Kidney capillary endothelial cell (primary cell): Measurements from ENCODE around the gene PRPF18.
A peak's percentile ranks its signal among the peaks of the same experiment; 100 is the strongest.

Source experiments
- DNase-seq: peaks from one replicate; pipeline ENCODE4 v3.0.0-alpha.2; 2018; ENCODE audit warnings: low spot score

Gene PRPF18

DNA sequence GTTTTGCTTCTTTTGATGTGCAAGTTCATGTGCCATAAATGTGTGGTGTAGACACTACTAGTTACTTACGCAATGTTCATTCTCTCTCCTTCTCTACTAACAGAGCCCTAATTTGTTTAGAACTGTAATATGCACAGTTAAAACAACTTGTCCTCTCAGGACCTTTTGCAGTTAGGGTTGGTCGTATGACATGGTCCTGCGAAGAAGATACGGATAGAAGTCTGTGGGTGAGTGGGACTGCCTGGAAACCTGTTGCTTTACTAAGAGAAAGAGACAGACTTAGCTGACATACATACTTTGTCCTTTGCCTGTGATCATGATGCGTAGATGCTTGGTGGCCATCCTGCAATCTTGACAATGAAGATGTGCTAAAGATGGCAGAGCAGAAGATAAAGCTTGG is 51.1 kb downstream of the PRPF18 start:
- no peak for DNase-seq

DNA sequence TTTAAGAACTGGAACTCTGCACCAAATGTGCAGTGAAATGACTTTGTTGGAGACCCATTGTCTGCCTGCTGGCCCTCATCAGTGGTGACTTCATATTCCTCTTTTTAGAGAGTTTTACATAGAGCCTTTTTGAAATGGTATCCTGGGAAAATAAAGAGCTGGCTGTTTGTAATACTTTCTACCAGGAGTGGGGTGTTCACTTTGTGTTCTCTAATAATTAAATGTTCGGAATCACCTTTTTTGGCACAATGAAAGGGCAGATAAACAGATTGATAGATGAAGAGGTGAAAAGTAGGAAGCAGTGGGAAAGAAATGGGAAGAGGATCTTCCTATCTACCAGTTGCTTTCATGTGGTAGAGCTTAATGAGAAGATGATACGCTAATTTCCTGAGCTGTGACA is 55.5 kb downstream of the PRPF18 start:
- no peak for DNase-seq

DNA sequence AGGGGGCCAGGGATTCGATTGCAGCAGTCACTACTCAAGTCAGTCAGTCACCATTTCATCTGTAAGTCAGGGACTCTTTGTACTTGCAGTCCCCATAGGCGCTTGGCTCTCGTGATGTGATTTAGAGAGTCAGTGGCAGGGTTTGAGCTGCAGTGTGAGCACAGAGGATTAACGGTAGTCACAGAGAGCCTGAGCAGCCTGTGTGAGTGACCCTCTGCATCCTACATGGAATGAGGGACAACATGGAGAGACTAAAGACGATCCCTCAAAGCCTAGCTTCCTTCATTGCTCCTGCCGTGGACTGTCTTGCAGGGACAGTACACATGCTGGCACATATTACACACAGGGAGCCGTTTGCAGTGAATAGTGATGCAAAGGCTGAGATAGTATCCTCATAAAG is 56.3 kb downstream of the PRPF18 start:
- no peak for DNase-seq

DNA sequence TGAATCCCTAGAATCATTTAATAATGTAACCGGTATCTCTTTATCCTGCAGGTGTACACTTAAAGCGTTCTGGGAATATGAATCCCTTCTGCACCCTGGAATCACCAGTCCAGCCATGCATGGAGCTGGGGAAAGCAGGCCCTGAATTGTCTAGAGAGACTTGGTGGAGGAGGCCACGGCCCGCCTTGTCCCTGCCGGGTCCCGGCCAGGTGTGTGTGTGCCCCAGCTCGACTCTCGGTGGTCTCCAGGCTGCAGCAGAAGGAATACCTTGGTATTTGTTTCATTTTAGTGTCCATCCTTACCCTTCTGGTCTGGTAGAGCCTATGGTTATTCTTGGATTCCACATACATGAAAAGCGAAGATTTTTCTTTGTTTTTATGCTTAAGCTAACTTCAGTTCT is 58.1 kb downstream of the PRPF18 start:
- DNase-seq, result no peak

DNA sequence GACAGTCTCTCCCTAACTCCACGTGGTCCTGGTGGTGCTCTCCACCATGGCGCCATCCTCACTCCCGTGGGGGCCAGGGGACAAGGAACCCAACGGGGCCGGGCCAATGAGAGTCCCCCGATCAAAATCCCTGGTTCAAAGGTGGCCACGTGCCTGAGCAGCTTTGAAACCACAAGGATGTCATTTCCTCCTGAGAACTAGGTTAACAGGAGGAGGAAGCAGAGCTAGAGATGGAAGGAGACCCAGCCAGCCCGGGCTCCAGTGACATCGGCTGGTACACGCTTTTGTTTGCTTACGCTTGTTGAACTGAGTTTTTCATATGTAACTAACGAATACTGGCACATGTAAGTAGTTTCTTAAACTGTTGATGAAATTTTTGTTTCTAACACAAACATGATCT is 61.7 kb downstream of the PRPF18 start:
- DNase-seq, result no peak

DNA sequence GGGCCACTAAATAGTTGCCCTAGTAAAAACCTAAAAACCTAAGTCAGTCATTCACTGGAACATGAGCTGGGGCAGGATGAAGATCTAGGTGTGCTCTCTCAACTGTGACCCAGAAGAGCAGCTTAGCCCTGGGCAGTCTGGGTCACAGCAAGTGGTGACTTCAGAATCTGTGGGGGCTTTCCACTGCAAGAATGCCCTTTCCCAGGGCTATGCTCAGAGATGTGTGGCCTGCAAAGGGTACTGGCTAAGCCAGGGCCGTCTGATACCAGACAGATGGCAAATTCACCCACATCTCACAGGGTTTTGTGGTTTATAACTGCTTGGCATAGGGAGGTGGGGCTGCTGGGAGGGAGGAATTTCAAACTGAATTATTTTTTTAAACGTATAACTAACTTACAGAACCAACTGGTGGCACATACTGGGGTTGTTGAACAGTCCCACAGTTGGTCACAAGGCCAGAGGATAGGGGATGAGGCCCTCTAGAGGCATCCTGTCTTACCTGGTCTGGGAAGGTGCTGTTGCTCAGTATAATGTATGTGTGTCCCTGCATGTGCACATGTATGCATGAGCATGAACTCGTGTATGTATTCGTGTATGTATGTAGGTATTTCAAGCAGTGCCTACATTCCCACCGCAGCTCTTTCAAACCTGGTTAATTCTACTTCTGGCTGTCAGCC is 63.2 kb downstream of the PRPF18 start:
- no peak for DNase-seq

DNA sequence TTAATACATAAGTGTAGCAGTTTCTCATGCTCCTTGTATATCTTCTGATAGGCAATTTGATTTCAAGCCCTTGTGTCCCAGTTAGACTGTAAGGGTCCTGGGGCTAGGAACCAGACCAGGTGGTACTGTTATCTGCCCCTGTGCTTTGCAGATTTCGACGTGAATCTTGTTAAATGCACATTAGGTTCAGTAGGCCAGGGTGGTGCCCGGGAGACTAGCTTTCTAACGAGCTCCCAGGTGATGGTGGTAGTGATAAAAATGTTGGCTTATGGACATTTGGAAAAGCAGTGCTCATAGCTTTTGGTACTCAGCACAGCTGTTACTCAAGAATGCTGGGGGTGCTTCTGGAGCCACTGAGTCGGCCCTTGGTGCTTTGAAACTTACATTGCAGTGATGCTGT is 64.2 kb downstream of the PRPF18 start:
- no peak for DNase-seq

DNA sequence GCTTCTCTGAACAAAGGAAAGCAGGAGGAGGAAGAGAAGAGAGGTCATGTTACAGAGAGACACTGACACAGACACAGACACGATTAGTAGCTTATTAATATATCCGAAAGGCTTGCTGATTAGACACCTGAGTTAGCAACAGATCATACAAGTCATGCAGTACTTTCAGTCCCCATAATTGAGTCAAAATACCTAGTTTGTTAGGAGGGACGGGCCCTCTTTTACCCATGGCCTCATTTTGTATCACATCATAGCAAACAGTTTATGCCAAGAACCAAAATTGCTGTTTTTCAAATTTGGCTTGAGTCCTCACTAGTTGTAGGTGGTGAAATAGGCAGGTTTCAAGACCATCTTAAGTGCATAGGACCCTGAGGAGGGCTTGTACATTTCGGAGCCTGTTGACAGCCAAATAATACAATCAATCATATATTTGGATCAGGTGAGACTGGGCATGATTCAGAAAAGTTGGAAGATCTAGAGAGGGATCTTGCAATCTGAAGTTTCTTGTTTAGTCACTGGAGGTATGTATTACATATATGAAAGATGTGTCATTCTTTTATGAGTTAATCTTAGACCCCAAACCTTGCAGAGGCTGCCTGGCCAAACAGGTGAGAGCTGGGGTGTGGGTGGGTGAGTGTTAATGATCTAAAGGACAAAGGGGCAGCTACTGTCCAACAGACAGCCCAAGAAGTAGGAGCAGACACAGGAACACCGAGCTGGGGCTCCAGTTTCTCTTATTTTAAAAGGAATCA is 65.4 kb downstream of the PRPF18 start:
- DNase-seq, result no peak

DNA sequence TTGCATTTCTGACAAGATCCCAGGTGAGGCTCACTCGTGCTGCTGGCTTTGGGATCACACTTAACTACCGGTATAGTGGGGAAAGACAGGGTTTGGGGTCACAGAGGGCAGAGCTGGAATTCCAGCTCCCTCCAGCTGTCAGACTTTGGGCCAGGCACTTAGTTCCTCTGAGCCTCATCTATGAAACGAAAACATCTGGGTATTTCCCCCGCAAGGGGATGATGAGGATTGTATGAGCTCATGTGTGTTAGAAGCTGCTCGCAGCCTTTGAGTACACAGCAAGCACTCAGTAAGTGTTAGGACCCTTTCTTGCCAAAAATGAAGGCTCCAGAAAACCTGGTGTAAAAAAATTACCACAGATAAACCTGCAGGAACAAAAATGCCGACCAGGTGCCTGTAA is 66.1 kb downstream of the PRPF18 start:
- DNase-seq, result no peak

DNA sequence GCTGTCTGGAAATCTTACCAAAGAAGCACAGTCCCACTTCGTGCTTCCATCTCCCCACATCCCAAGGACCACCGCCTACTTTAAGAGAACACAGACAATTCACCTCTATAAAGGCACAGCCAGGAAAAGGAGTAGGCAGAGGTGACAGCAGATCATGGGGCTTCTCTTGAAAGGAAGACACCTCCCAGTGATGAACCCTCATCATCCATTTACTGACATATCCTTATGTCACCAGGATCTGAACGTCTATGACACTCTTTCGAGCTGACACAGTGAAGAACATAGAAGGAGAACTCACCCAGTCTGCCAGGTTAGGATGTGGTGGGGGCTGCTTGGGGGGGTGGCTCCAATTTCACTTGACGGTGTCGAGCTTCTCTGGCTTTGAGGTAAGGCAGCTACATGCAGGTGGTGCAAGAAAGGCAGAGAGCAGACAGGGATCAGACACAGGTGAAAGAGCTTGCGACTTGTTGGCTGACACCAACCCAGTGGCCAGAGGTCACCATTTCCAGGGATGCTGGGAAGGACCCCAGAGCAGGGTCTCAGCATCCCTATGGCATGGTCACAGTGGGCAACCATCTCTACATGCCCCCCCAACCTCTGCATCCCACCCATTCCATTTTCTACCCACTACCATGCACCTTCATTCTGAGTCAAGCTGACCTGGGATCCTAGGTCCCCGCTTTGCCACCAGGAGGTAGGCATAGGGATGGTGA is 67.5 kb downstream of the PRPF18 start:
- DNase-seq, result no peak

DNA sequence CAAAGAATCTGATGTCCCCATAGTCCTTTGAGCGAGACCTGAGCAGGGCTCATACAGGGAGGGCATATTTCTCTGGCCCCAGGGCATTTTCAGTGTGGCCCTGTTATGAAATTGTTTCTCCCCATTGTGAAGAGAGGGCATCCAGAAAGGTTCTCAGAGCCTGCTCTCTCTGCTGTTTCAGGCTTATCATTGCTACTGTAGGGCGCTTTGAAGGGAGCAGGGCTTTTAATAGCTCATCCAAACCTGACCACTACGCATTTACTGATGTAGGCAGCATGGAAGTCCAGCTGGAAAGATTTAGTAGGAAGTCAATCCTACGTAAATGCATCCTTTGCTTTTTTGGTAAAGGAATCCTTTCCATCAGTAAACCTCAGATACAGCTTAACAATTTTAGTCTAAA is 68.1 kb downstream of the PRPF18 start:
- no peak for DNase-seq

DNA sequence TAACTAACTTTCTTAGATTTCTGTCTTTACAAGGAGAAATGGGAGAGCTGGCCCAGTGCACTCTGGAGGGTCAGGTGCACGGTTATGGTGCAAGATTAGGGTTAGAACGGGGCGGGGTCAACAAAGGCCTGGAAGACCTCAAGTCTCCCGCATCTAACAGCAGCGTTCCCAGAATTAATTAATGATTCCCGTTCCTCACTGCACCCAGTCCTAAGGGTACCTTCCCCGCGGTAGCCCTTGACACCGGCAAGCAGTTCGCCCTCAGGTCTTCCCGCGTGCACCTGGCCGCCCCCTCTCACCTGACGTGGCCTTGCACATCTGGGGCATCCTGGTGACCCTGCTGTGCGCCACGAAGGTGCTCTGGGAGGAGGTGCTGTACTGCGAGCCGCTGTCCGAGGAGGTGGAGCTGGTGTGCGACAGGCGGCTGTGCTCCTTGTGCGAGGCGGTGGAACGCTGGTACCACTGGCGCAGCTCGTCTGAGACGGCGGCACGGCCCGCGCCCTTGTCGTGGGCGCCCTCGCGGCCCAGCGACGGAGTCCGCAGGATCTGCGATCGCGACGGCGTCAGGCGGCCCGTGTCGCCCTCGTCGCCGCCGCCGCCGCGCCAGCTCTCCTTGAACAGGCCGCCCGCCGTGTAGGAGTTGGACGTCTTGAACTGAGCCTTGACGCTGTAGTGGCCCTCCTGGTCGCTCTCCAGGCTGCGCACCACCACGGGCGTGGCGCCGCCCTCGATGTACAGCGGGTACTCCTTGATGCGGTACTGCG is 69.8 kb downstream of the PRPF18 start:
- no peak for DNase-seq

DNA sequence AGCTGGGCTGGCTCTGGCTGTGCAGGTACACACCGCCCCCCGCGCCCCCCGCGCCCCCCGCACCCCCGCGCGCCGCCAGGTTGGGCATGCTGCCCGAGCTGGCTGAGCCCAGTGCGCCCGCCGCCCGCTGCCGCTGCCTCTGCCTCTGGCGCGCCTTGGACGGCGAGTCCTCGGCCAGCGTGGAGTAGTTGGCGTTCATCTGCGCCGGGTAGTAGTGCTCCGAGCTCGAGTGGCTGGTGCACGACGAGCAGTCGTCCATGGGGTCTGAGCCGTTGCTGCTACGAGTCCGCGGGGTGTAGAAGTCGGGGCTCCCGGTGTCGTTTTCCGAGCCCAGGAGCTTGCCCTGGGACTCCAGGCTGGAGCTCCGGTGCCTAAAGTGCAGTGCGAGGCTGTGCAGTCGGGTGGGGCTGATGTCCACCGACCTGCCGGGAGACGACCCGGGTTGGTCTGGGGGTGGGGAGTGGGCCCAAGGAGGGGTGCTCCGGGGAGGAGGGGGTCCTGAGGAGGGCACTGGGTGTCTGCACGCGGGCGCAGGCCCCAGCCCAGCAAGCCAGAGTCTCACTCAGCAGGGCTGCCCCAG is 70.4 kb downstream of the PRPF18 start:
- no peak for DNase-seq

DNA sequence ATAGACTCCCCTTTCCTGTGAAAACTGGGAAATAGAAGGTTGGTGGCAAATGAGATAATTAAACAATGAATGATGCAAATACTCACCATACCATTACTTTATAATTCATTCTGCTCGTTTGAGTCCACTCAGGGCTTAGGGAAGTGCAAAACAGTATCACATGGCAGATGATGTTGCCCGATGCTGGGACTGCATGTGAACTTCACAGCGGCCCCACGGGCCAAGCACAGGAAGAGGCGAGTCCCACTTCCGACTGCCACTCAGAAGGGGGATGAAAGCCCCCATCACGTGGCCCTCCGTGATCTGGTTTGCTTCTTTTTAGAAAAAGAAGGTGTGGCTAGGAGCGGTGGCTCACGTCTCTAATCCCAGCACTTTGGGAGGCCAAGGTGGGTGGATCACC is 71.5 kb downstream of the PRPF18 start:
- no peak for DNase-seq

DNA sequence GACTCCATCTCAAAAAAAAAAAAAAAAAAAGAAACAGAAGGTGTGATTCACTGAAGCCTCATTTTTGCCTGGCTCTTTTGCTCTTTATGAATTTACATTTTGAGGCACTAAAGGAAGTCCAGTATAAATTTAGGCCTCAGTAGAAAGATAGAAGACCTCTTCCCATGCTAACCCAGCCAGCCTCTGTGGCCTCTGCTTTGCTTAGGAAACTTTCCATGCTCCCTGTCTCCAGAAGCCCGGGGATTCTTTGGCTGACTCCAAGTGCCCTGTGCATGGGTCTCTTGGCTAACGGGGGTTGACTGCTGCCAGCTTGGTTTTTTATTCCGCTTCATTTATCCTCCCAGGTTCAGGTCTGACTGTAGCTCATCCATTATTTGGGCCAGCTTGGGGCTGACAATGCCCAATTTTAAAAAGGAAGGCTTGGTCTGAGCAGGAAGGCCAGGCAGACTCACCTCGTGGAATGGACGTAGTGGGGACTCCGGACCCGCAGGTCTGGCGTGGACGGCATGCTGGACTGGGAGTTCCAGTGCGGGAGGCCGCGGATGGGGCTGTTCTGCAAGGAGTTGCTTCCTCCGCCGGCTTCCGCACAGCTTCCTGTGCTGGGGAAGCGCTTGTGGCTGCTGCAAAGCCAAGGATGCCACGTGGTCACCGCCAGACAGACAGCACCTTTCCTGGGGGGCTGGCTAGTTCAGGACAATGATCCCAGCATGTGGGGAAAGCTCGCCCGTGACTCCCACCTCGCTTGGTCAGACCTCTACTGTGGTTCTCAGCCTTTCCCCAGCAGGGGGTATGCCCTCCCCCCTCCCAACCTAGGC is 72.3 kb downstream of the PRPF18 start:
- peak; percentile 73 for DNase-seq

DNA sequence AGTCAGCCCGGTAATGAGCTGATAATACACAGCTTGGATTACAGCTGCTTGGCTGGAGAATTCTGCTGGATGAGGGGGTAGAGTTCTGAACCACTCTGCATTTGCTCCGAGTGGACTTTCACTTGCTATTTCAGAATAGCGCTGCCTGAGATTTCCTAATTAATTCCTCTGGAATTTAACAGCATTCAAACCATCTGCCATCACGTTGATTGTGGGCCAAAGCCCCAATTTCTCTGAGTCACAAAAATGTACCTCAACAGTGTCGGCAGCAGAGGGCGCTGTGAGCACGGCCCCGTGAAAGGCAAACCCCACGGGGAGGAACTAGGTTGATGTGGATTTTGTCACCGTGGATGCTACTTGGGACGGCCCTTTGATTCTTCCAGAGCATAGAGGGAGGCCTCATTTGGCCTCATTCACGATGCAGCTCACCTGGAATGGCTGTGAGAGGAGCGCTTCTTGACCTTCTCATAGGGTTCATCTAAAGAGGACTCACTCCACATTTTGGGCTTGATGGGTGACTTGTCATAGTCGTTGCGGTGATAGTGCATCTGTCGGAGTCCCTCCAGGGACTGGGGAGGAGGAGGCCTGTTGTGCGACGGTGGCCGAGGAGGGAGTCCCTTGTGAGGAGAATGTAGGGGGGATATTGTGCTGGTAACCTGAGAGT is 73.3 kb downstream of the PRPF18 start:
- peak; percentile 67 for DNase-seq

DNA sequence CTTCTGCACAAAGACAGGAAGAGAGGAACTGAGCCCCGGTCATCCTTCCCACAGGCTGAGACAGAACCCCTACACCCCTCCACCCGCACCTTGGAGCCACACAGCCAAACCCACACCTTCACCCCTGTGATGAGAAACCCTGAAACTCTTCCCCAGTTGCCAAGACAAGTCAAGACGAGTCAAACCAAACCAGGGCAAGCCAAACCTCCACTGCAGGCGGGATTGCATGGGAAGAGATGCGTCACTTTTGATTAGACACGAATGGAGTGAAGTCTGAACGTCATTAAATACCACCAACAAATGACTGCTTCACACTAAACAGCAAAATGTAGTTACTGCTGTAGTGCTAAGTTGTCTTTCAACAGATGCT is 73.8 kb downstream of the PRPF18 start:
- DNase-seq, result no peak

DNA sequence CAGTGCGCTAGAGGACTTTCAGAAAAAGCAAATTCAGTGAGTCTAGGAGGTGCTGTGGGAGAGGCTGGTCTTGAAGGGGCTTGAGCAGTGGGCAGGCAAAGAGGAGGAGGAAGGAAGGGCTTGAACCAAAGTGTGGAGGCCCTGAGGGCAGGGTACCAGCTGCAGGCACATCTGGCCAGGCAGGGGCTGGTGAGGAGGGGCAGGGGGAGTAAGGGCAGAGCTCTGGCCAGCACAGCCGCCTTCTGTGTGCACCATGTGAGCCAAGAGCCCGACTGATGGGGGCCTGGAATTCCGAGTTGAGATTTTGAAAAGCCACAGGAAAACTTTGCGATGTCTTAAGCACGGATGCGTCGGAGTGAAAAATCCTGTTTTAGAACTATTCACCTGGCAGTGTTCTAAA is 74.5 kb downstream of the PRPF18 start:
- DNase-seq, result no peak

DNA sequence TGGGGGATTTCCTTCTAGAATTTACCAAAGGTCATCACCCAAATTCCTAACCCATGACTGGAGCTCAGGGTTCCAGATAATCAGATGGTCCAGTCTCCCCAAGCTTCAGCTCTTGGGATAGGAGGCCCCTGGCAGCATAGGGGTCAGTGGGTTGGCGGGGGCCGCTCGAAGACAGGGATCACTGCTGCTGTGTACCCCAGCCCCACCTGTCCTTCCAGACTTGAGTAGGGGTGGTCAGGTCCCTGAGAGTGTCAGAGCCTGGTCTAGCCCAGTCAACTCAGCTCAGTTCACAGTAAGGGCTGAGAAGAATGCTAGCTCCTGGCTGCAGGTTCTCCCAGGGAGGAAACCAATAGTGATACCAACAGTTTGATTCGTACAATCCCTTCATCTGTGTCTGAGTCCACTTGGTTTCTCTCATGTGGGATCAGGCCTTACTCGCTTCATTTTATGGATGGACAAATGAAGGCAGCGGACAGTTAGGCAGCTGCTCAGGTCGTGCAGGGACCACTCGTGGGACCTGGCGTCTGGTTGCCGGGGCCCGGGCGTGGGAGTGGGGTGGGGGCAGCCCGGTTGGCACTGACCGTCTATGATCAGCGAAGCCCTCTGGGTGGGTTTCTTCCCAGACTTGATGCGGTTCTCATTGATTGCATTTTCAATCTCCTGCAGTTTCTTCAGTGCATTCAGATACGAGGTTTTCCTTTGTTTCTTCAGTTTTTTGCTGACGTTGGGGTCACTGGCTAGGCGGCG is 78.9 kb downstream of the PRPF18 start:
- no peak for DNase-seq

DNA sequence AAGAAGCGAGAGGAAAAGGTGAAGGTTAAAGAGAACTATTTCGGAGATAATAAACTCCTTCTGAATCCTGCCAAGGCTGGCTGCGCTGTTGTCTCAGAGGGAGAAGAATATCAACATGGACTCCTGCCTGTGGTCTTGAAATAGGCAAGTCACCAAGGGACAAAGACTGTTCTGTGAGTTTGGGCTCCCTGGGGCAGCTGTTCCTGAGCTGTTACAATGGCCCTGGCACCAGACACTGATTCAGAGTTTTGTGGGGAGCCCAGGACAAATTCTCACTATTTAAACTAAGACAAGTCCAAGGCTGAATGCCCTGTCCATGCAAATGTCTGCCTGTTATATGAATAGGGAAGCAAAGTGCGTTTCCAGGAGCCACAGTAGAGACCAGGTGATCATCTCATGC is 81.4 kb downstream of the PRPF18 start:
- no peak for DNase-seq
